ENCODE data around the gene ITPK1. TPM values are rescaled to one million over a fixed set of nuclear protein-coding genes. Genes with fewer than 3 reads are reported as not detected.

Gene ITPK1
- total RNA-seq, 2 donors from 2014 or later = 77.1 to 118 TPM

Other genes starting within 250 kb of the ITPK1 start
- 10 to 100 TPM; 40.5 to 55.7 TPM for gene CHGA, start 192.8 kb downstream of the ITPK1 start, total RNA-seq
- gene MOAP1, start 69.0 kb upstream of the ITPK1 start, total RNA-seq = 10 to 100 TPM; 31.2 to 39.0 TPM
- gene LYSET, start 69.4 kb upstream of the ITPK1 start, total RNA-seq = 10 to 100 TPM in 1 of 2 donors, 1 to 10 TPM in 1; 7.3 to 28.9 TPM
- gene GON7, start 91.1 kb upstream of the ITPK1 start, total RNA-seq = 10 to 100 TPM in 1 of 2 donors, 1 to 10 TPM in 1; 8.7 to 17.4 TPM
- 10 to 100 TPM; 22.4 to 26.2 TPM for gene UBR7, start 91.3 kb upstream of the ITPK1 start, total RNA-seq
- 10 to 100 TPM; 23.8 to 25.8 TPM for gene BTBD7, start 217.1 kb upstream of the ITPK1 start, total RNA-seq
- 10 to 100 TPM in 1 of 2 donors, not detected in 1; 10.8 TPM for gene COX8C, start 231.3 kb upstream of the ITPK1 start, total RNA-seq

All from prostate gland (tissue), 2 donors.